Cardiac septum (tissue), 1 donor: ENCODE measurements around the gene KCTD5. TPM values are rescaled to one million over a fixed set of nuclear protein-coding genes. Genes with fewer than 3 reads are reported as not detected.

Experiments used
- DNase-seq: peaks from one replicate; pipeline ENCODE4 v3.0.0-alpha.2; 2020; ENCODE audit warnings: low spot score
- intact Hi-C: fragments of 100-400 bp; cut with DNase I; formaldehyde crosslinking; loops from one replicate; pipeline ENCODE4 v1.14.0; 2022
- total RNA-seq: library from RNA; stranded (reverse); fragmentation: NEBNext Ultra II Directional; extraction: Animal tissue kit (Norgen Biotek cat#: 25700); gene quantifications from one replicate; pipeline ENCODE4 v1.2.1, GENCODE V29; 2021
- donor health status: DM: no; HTN: no; CAD: no.

The KCTD5 gene
- total RNA-seq, 1 donor from 2014 or later: 13.9 TPM

DNA sequence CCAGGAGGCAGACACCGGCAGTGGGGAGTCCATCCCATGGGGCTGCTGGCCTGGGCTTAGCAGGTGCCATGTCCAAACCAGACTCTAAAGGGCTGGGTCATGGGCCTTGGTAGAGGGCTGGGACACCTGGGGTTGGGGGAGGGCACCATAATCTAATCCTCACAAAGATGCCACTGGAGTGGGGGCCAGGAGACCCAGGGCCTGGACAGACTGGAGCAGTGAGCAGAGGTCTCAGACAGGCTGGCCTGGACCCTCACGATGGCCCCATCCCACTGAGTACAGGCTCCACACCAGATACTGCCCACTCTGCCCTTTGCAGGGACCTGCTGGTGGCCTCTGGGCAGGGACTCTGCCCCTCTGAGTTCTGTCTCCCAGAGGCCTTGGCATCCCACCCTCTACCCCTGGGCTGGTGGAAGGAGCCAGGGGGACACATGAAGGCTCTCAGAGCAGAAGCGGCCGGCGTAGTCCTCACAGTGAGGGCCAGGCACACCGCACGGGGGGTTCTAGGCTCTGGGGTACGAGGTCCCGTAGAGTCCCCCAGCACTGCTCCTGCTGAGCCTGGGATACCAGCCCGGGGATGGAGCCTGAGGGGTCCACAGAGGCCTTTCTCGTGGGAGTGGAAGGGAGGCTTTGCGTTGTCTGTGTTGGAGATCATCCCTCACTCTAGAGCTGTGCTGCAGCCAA, 60.1 kb downstream of the KCTD5 start:
- intact Hi-C loops: no loop called here
- DNase-seq: no peak

DNA sequence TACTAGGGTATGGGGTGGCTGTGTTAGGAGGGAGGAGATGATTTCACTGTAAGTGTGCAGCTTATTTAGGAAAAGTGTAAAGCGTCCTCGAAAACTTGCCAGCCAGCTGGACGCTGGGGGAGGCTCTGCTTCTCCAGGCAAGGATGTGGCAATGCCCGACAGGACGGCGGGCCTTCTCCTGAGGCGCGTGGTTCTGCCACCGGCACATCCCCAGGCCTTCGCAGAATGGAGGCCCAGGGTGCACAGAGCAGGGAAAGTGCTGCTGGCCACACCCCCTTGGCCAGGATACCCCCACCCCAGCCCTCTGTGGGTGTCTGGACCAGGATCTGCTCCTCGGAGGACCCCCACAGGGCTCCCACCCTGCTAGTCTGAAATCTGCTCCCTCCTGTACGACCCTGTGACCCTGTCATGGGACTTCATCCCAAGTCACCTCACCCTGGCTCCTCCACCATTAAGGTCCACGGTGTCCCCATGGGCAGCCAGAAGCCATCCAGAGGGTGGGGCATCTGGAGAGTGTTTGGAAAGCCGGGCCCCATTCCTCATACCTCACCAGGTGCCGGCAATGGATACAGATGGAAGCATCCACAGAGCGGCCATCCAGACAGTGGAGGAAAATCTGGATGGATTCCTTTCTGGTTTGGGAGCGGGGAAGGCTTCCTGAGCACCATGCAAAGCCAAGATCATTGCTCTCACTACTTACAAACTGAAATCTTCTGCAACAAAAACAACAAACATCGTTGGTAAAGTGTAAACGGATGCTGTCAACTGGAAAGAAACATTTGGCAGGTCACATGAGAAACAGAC, 60.9 kb downstream of the KCTD5 start:
- no peak for DNase-seq
- intact Hi-C loops: no loop called here

DNA sequence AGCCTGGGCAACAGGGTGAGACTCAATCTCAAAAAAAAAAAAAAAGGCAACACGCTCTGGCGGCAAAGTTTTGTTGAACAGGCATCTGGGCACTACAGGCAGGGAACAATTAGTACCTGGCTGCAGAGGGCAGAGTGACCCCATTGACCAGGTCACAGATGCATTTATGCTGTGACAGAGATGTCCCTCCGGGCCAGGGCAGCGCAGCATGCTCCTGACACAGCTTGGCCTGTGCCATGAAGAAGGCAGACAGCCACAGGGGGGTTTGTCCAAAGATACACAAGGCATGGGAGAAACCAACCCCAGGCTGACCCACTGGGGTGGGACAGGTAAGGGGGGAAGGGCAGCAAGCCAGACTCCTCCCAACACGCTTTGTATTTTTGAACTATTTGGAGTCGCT, 62.4 kb downstream of the KCTD5 start:
- no peak for DNase-seq
- intact Hi-C loops: no loop called here

DNA sequence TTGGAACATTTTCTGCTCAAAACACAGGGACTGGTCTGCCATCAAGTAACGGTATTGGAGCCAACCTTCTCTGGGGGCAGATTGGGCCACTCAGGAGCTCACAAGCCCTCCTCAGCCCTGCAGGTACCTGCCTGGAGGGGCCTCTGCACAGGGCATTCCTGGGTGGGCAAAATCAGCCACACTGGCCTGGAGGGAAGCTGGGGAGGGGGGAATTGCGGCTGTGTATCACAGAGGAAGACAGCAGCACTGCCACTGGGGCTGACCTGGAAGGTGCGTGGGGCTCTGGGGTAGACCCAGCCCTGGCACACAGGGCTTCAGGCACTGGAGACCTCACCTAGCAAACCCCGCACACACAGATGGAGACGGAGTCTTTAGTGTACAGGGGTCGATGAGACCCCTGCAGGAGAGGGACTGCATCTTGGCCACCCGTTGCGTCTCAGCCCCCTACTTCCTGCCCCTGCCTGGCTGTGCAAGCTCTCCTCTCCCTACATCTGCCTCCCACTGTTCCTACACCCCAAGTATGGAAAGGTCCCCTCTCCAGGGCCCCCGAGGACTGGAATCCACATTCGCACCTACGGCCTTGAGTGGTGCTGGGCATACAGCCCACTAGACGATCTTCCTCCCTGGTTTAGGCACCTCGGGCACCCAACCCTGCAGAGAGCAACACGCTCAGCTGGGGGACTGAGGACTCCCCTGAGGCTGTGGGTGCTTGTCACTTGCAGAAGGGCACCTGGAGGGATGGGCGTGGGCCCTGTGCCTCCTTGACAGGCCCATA, 63.0 kb downstream of the KCTD5 start:
- no peak for DNase-seq
- intact Hi-C loops: no loop called here

DNA sequence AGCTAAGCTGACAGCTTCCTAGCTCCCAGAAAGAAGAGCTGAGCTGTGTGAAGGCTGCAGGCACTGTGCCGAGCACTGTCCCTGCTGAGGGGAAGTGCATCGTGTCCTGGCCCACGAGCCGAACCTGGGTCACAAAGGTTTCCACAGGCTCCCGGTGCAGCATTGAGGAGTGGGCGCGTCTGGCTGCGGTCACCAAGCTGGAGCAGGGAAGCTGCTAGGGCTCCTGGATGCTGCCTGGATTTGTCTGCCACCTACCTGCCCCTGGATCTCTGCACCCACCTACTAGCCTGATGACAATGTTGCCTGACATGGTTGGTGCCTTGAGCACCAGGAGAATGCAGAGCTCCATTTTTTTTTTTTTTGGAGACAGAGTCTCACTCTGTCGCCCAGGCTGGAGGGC, 63.6 kb downstream of the KCTD5 start:
- intact Hi-C loops: no loop called here
- no peak for DNase-seq

DNA sequence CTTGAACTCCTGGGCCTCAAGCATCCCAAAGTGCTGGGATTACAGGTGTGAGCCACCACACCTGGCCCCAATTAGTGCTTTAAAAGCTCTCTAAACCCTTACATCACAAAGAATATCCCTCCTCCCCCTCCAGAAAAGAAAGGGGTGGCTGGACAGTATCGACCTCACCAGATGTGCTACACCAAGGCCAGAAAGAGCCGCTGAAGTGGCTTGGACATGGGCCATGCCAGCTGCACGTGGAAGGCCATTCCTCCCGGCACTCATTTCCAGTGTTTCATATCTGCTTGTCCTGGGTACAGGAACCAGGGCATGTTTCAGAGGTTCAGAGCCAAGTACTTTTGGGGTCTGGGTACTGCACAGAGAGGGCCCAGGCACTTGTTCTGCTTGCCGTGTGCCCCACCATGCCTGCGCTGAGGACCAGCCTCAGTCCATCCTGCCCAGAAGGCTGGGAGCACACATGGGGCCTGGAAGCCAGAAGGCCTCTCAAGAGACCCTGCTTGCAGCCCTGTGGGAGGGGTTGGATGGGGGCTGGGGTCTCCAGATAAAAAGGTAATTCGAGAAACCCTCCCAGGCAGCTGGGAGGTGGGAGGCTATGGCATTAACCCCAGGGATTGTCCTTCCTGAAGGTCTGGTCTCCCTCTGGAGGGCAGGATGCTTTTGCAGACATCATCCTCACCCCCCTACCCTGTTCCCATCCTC, 66.6 kb downstream of the KCTD5 start:
- no peak for DNase-seq
- intact Hi-C loops: no loop called here

DNA sequence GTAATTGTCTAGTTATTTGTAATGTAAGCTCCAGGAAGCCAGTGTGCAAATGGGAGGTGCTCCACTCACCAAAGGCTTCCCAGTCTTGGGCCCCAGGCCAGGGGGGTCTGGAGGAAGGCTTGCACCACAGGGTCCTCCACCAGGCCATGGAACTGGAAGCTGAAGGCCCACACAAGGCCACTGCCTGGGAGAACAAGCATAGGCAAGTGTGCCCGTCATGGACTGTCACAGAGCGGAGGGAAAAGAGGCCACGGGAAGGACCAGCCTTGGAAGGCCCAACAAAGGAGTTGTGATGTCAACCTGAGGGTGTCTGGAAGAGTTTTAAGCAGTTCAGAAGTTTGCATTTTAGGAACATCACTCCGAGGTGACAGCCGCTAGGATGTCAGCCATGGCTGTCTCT, 67.2 kb downstream of the KCTD5 start:
- intact Hi-C loops: no loop called here
- no peak for DNase-seq

DNA sequence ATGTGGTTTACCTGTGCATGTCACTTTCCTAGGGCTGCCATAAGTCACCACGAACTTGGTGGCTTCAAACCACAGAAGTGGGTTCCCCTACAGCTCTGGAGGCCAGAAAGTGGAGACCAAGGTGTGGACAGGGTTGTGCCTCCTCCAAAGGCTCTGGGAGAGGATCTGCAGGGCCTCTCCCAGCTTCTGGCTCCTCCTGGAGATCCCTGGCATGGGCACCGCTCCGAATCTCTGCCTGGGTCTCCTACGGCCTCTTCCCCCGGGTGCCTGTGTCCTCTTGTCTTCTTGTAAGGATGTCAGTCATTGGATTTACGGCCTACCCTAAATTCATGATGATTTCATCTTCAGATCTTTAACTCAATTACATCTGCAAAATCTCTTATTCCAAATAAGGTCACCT, 67.6 kb downstream of the KCTD5 start:
- no peak for DNase-seq
- intact Hi-C loops: loop anchor here (5.0 kb wide), 1 partner anchor 162 kb away; the partner anchor contains the start of gene FLYWCH1

DNA sequence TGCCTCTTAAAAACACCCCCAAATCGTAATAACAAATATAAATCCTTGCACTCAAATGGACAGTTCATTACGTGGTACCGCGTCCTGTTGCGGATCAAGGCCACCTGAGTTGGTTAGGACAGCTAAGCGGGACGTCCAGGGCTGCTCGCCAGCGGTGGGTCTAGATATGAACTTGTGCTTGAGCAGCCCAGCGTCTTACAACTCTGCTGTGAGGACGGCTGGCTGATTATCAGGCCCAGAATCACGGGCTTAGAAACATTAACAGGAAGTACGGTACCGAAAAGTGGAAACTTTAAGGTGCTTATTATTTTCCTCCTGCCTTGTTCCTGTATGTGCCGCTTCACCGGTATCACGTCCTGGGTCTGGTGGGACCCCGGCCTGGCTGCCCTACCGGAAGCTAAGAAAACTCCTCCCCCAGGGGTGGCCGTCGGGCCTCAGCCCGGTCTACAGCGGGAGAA, 69.3 kb downstream of the KCTD5 start:
- DNase-seq: no peak
- intact Hi-C loops: loop anchor here (2.0 to 5.0 kb wide), 3 partner anchors 25 to 161 kb away; partner anchors contain the start of genes ELOB, FLYWCH1 and PRSS27

DNA sequence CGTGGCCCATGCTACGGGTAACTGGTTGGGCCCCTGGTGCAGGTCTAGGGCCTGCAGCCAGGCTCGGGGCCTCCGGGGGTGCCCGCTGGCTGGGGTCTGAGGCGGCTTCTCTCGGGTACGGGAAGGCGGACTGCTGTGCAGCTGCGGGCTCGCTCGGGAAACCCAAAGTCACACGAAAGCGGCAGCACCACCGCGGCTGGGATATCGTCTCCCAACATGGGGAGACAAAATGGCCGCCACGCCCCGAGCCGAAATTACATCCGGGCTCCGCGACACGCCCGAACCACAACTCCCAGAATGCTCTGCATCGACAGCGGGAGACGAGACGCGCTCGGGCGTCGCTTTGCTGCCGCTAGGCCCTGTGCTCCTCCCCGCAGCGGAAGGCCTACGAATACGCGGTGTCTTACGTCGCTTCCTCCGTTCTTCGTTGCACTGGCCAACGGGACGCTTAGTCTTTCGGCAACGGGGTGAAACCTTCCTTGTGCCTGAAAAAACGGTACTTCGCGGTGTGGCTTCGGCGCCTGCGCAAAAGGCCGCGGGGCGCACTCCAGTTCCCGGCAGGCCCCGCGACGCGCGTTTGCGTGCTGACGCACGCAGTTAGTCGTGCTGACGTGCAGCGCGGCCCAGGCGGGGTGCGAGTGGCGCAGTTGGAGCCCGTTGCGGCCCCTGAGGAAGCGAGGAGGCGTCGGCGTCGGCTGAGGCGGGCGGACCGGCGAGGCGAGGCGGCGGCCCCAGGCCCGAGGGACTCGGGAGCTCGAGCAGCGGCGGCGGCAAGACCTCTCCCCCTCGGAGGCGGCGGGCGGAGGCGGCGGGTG, 69.9 kb downstream of the KCTD5 start, which contains the start of gene SRRM2:
Gene SRRM2 (plus strand): TSS at position 604 of the 815 bp plus-strand sequence. CDS start 3,727 bp downstream, outside the sequence.
- peak; percentile 97 for DNase-seq
- intact Hi-C loops: loop anchor here (2.0 to 5.0 kb wide), 3 partner anchors 25 to 160 kb away; partner anchors contain the start of genes ELOB, FLYWCH1 and PRSS27

DNA sequence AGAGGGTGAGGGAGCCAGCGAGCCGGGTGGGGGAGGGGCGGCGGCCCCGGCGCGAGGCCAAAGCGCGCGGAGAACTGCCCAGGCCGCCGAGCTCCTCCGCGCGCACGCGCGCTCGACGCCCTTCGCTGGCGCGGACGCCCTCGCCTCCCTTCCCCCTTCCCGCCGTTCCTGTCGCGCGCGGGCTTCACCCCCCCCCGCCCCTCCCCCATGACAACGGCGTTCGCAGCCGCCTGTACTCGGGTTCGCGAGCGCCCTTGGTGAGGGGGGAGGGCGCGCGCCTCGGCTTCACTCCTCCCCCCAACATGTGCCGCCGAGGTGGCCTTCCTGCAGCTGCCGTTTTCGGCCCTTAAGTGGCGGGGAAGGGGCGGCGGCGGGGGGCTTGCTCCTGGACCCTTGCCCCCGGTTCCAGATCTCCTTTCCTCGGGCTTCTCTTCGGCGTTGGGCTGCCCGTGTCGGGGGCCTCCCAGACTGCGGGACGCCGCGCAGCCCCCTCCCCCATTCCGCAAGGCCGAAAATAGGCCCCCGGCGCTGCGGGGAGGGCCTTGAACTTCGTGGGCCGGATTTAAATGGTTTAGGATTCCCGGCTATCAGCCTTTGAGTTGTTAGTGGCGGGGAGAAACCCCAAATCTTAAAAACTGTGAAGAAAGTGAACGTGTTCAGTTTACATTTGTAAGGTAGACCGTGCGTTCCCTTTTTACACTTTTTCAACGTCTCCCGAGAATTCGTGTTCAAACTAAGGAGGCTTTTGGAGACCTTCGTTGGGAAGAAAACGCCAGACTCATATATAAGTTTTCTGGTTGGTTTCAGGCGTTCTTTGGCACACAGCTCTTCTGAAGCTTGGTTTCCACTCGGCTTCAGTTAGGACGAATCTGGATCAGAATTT, 70.8 kb downstream of the KCTD5 start:
- no peak for DNase-seq
- intact Hi-C loops: loop anchor here (2.0 to 5.0 kb wide), 3 partner anchors 24 to 159 kb away; partner anchors contain the start of genes ELOB, FLYWCH1 and PRSS27

DNA sequence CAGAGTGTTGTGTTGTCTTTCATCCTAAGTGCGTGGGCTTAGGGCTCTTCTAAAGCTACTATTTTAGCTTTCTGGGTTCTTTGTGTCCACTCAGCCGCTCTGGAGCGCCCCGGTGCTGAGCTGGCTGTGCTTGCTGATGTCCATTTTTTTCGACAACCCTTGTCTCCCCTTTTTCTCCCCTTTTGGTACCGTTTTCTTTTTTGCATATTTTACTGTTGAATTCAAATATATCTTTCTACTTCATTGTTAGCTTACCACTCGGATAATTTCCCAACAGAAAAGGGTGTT, 71.4 kb downstream of the KCTD5 start:
- DNase-seq: no peak
- intact Hi-C loops: loop anchor here (2.0 to 5.0 kb wide), 3 partner anchors 23 to 159 kb away; partner anchors contain the start of genes ELOB, FLYWCH1 and PRSS27

DNA sequence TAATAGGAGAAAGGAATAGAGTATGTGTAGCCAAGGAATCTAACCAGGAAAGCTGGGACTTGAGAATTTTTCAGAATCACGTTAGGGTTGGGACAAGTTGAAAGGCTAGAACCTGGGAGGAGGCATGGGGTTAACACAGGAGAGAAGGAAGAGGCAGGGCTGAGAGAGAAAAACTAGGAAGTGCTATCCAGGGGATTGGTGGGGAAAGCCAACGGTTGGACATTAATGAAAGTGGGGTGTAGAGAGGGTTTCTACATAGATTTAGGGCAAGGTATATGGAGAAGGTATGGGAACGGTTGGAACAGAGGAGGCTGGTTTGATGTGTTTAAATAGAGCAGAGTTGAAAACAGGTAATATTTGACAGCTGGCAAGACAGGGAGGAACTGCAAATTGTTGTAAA, 72.8 kb downstream of the KCTD5 start:
- no peak for DNase-seq
- intact Hi-C loops: no loop called here

DNA sequence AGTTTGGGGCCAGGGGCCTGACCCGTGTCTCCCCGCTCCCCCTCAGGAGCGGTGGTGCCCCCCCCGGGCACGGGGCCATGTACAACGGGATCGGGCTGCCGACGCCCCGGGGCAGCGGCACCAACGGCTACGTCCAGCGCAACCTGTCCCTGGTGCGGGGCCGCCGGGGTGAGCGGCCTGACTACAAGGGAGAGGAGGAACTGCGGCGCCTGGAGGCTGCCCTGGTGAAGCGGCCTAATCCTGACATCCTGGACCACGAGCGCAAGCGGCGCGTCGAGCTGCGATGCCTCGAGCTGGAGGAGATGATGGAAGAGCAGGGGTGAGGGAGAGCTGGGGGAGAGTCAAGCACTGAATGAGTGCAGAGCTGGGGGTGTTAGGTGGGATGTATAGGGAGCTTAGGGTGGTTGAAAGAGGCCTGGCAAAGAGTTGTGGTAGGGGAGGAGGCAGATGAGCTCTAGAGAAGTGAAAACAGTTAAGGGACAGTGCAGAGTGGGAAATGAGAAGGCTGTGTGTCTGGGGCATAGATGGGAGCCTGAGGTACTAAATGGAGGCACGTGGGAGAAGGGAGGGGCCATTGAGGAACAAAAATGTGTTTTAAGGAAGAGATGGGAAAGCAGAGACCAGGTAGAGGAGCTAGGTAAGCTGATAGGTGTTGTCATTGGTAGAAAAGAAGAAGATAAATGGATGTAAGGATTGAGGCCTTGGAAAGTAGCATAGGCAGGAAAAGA, 74.1 kb downstream of the KCTD5 start:
- DNase-seq: no peak
- intact Hi-C loops: no loop called here

DNA sequence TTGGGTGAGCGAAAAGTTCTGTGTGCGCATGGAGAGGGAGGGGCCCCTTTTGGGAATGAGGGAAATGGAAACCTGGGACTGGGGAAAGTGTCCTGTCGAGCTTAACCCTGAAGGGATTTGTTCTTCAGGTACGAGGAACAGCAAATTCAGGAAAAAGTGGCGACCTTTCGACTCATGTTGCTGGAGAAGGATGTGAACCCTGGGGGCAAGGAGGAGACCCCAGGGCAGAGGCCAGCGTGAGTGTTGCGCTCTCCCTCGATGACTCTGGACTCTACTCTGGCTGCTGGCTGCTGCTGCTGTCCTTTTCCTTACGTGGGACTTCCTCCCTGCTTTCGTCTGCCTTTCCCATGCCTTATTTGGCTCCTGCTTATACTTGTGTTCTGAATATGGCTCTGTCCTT, 75.0 kb downstream of the KCTD5 start:
- intact Hi-C loops: no loop called here
- DNase-seq: no peak
